ENCODE results near the gene TRIM2. TPM values are rescaled to one million over a fixed set of nuclear protein-coding genes. Genes with fewer than 3 reads are reported as not detected.

Gene TRIM2
- total and polyA plus RNA-seq, 10 of the 15 experiments (the other 5 are each of a cell fraction or from before 2014, with no cell fraction given) = 0.06 to 0.19 (median 0.15) TPM; not detected in 3

- BruUV-seq (replicated peaks) = no TSS peak
- 54% methylated on average over 5 of the region's 5 CpGs for WGBS (ENCODE audit: insufficient coverage, insufficient replicate concordance, low lambda C conversion rate, missing lambda C conversion rate)
- POLR2A ChIA-PET = no interaction called here
- H3K4me1 ChIP-seq (ENCODE audit: control insufficient read depth, insufficient read depth, low read length) = no peaks in the 10 kb centered on the region
- H3K9me3 ChIP-seq (replicated peaks; ENCODE audit: control insufficient read depth, insufficient read depth, low read length) = no peaks in the 10 kb centered on the region
- H3K9ac ChIP-seq (ENCODE audit: control insufficient read depth, insufficient read depth, low read length) = no peak overlapping the region
- DNase-seq (ENCODE audit: low read depth, low spot score) (no peak), ATAC-seq (no peak), FAIRE-seq (no peak)
- no peak overlapping the region for H3K4me3 ChIP-seq
- no peaks in the 10 kb centered on the region for H3K79me2 ChIP-seq (ENCODE audit: control insufficient read depth, insufficient read depth, low read length)
- CTCF ChIA-PET = no interaction called here
- H3K27ac ChIP-seq (ENCODE audit: control insufficient read depth, insufficient read depth) = no peak overlapping the region
- H2AFZ ChIP-seq (ENCODE audit: control insufficient read depth, low read depth, low read length) = no peak overlapping the region
- H4K20me1 ChIP-seq (ENCODE audit: control insufficient read depth, insufficient read depth) = no peaks in the 10 kb centered on the region
- intact Hi-C loops (cut with micrococcal nuclease; ENCODE audit: unreplicated experiment) = loop anchor here (5.0 kb wide), 1 partner anchor 83 kb away; no protein-coding TSS in a partner anchor
- RAD21 ChIA-PET (ENCODE audit: unreplicated experiment) = interaction anchor here (1.1 kb wide), 1 partner anchor 11 kb away, joined by 3 read pairs; no protein-coding TSS in a partner anchor
- in situ Hi-C loops (cut with MboI) = no loop called here
- peaks cover 0 to 2% of the 10 kb centered on the region in 2 experiments; a peak in 2 of 4 replicates for H3K27me3 ChIP-seq (replicated peaks in 1 of 2; ENCODE audit: control insufficient read depth in 2 of 2, insufficient read depth in 2 of 2, low read length in 1 of 2)
- H3K4me2 ChIP-seq (ENCODE audit: control insufficient read depth, insufficient read depth) = no peak overlapping the region
- SMC1A ChIA-PET (ENCODE audit: uncharacterized antibody, unreplicated experiment) = interaction anchor here (1.1 kb wide), 1 partner anchor 11 kb away, joined by 3 read pairs; no protein-coding TSS in a partner anchor
- no peaks in the 10 kb centered on the region for H3K36me3 ChIP-seq (ENCODE audit: control insufficient read depth in 2 of 2, insufficient read depth in 2 of 2, low read length in 1 of 2)
- TF ChIP-seq ZNF384 (IDR thresholded peaks at IDR 0.05; ENCODE audit: borderline replicate concordance, low read depth, low read length) (no peak), POLR2AphosphoS5 (IDR thresholded peaks at IDR 0.05; ENCODE audit: low read length) (no peak), MTA2 (IDR thresholded peaks at IDR 0.05; ENCODE audit: low read depth) (no peak), NR2C2 (IDR thresholded peaks at IDR 0.05; ENCODE audit: borderline replicate concordance, control insufficient read depth, insufficient read length, low read depth) (no peak)
- TF ChIP-seq, protein P1, sequence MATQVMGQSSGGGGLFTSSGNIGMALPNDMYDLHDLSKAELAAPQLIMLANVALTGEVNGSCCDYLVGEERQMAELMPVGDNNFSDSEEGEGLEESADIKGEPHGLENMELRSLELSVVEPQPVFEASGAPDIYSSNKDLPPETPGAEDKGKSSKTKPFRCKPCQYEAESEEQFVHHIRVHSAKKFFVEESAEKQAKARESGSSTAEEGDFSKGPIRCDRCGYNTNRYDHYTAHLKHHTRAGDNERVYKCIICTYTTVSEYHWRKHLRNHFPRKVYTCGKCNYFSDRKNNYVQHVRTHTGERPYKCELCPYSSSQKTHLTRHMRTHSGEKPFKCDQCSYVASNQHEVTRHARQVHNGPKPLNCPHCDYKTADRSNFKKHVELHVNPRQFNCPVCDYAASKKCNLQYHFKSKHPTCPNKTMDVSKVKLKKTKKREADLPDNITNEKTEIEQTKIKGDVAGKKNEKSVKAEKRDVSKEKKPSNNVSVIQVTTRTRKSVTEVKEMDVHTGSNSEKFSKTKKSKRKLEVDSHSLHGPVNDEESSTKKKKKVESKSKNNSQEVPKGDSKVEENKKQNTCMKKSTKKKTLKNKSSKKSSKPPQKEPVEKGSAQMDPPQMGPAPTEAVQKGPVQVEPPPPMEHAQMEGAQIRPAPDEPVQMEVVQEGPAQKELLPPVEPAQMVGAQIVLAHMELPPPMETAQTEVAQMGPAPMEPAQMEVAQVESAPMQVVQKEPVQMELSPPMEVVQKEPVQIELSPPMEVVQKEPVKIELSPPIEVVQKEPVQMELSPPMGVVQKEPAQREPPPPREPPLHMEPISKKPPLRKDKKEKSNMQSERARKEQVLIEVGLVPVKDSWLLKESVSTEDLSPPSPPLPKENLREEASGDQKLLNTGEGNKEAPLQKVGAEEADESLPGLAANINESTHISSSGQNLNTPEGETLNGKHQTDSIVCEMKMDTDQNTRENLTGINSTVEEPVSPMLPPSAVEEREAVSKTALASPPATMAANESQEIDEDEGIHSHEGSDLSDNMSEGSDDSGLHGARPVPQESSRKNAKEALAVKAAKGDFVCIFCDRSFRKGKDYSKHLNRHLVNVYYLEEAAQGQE (IDR thresholded peaks at IDR 0.05; ENCODE audit: low read depth, low read length) = no peak
- TF ChIP-seq, protein P2, sequence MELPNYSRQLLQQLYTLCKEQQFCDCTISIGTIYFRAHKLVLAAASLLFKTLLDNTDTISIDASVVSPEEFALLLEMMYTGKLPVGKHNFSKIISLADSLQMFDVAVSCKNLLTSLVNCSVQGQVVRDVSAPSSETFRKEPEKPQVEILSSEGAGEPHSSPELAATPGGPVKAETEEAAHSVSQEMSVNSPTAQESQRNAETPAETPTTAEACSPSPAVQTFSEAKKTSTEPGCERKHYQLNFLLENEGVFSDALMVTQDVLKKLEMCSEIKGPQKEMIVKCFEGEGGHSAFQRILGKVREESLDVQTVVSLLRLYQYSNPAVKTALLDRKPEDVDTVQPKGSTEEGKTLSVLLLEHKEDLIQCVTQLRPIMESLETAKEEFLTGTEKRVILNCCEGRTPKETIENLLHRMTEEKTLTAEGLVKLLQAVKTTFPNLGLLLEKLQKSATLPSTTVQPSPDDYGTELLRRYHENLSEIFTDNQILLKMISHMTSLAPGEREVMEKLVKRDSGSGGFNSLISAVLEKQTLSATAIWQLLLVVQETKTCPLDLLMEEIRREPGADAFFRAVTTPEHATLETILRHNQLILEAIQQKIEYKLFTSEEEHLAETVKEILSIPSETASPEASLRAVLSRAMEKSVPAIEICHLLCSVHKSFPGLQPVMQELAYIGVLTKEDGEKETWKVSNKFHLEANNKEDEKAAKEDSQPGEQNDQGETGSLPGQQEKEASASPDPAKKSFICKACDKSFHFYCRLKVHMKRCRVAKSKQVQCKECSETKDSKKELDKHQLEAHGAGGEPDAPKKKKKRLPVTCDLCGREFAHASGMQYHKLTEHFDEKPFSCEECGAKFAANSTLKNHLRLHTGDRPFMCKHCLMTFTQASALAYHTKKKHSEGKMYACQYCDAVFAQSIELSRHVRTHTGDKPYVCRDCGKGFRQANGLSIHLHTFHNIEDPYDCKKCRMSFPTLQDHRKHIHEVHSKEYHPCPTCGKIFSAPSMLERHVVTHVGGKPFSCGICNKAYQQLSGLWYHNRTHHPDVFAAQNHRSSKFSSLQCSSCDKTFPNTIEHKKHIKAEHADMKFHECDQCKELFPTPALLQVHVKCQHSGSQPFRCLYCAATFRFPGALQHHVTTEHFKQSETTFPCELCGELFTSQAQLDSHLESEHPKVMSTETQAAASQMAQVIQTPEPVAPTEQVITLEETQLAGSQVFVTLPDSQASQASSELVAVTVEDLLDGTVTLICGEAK (IDR thresholded peaks at IDR 0.05; ENCODE audit: borderline replicate concordance) = no peak
- TF ChIP-seq, protein P3, sequence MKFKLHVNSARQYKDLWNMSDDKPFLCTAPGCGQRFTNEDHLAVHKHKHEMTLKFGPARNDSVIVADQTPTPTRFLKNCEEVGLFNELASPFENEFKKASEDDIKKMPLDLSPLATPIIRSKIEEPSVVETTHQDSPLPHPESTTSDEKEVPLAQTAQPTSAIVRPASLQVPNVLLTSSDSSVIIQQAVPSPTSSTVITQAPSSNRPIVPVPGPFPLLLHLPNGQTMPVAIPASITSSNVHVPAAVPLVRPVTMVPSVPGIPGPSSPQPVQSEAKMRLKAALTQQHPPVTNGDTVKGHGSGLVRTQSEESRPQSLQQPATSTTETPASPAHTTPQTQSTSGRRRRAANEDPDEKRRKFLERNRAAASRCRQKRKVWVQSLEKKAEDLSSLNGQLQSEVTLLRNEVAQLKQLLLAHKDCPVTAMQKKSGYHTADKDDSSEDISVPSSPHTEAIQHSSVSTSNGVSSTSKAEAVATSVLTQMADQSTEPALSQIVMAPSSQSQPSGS (IDR thresholded peaks at IDR 0.05; ENCODE audit: low read length) = no peak
- TF ChIP-seq, protein P4, sequence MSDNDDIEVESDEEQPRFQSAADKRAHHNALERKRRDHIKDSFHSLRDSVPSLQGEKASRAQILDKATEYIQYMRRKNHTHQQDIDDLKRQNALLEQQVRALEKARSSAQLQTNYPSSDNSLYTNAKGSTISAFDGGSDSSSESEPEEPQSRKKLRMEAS (IDR thresholded peaks at IDR 0.05; ENCODE audit: low read depth, low read length) = no peak
- TF ChIP-seq, protein P5, sequence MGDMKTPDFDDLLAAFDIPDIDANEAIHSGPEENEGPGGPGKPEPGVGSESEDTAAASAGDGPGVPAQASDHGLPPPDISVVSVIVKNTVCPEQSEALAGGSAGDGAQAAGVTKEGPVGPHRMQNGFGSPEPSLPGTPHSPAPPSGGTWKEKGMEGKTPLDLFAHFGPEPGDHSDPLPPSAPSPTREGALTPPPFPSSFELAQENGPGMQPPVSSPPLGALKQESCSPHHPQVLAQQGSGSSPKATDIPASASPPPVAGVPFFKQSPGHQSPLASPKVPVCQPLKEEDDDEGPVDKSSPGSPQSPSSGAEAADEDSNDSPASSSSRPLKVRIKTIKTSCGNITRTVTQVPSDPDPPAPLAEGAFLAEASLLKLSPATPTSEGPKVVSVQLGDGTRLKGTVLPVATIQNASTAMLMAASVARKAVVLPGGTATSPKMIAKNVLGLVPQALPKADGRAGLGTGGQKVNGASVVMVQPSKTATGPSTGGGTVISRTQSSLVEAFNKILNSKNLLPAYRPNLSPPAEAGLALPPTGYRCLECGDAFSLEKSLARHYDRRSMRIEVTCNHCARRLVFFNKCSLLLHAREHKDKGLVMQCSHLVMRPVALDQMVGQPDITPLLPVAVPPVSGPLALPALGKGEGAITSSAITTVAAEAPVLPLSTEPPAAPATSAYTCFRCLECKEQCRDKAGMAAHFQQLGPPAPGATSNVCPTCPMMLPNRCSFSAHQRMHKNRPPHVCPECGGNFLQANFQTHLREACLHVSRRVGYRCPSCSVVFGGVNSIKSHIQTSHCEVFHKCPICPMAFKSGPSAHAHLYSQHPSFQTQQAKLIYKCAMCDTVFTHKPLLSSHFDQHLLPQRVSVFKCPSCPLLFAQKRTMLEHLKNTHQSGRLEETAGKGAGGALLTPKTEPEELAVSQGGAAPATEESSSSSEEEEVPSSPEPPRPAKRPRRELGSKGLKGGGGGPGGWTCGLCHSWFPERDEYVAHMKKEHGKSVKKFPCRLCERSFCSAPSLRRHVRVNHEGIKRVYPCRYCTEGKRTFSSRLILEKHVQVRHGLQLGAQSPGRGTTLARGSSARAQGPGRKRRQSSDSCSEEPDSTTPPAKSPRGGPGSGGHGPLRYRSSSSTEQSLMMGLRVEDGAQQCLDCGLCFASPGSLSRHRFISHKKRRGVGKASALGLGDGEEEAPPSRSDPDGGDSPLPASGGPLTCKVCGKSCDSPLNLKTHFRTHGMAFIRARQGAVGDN (IDR thresholded peaks at IDR 0.05) = no peak
These were observed 29.6 kb downstream of the TRIM2 start for GRCh38 chr4:153233761-153234371.
